B cell (primary cell): ENCODE measurements around the gene TSPAN9. TPM values are rescaled to one million over a fixed set of nuclear protein-coding genes. Genes with fewer than 3 reads are reported as not detected.

Source experiments
- ATAC-seq: fragments of 200-7000 bp; cut with Tn5 transposase; one replicate; pipeline ENCODE4 v1.10.0; 2021; ENCODE audit warnings: low read depth, mild to moderate bottlenecking, moderate number of reproducible peaks, moderate library complexity
- CTCF ChIA-PET: fragments of 350-600 bp; sonication (Branson Sonifier 250); formaldehyde crosslinking; loops from one replicate; lab custom pipeline; 2021; ENCODE audit warnings: antibody characterized with exemption, inconsistent platforms; lab: Charles Lee
- POLR2A ChIA-PET: fragments of 350-600 bp; sonication (Branson Sonifier 250); formaldehyde crosslinking; loops from one replicate; lab custom pipeline; 2021; ENCODE audit warnings: antibody characterized with exemption; lab: Charles Lee
- DNase-seq: peaks from one replicate; pipeline ENCODE4 v3.0.0; 2013
- H2AFZ ChIP-seq: 2 replicates; pipeline ENCODE4 v1.6.1; 2012; ENCODE audit warnings: mild to moderate bottlenecking, low read depth, low read length; ENCODE audit not compliant: insufficient read depth, poor library complexity, severe bottlenecking
- H3K27ac ChIP-seq, 2 donors: 1 replicate in 1 of 2; 2 replicates in 1 of 2; pipeline ENCODE4 v1.5.1; 2012 to 2013; ENCODE audit warnings: low read length in 2 of 2, mild to moderate bottlenecking in 2 of 2, moderate library complexity in 1 of 2
- H3K27me3 ChIP-seq, 4 experiments: fragments of 200-600 bp in 1 of 4; sonication (generic) in 1 of 4; replicated peaks in 1 of 4; 1 replicate in 2 of 4; 2 replicates in 2 of 4; pipeline versions ENCODE4 v1.6.1 to v1.7.0; 2013 to 2016; ENCODE audit warnings: low read length in 3 of 4, mild to moderate bottlenecking in 2 of 4, mixed read lengths in 1 of 4, moderate library complexity in 1 of 4; ENCODE audit not compliant: insufficient read depth in 4 of 4, control insufficient read depth in 3 of 4; ENCODE audit errors: control extremely low read depth in 1 of 4
- H3K36me3 ChIP-seq, 2 experiments: replicated peaks in 1 of 2; 1 replicate in 1 of 2; 2 replicates in 1 of 2; pipeline versions ENCODE4 v1.6.1 to v1.7.1; 2013; ENCODE audit warnings: low read length in 1 of 2; ENCODE audit not compliant: insufficient read depth in 2 of 2, control insufficient read depth in 1 of 2; ENCODE audit errors: control extremely low read depth in 1 of 2, extremely low read depth in 1 of 2
- H3K4me1 ChIP-seq, 2 donors: fragments of 200-600 bp in 1 of 2; sonication (generic) in 1 of 2; 1 replicate in 1 of 2; 2 replicates in 1 of 2; pipeline versions ENCODE4 v1.5.1 to v1.6.1; 2013 to 2017; ENCODE audit warnings: low read length in 2 of 2; ENCODE audit not compliant: control insufficient read depth in 2 of 2, insufficient read depth in 2 of 2
- H3K4me2 ChIP-seq: replicated peaks from 2 replicates; pipeline ENCODE3; 2012; ENCODE audit warnings: mild to moderate bottlenecking, low read depth, low read length; ENCODE audit not compliant: poor library complexity, severe bottlenecking
- H3K4me3 ChIP-seq, 5 experiments: fragments of 200-600 bp in 1 of 5; sonication (generic) in 1 of 5; 1 replicate in 3 of 5; 2 replicates in 2 of 5; pipeline versions ENCODE4 v1.5.1 to v1.7.0; 2011 to 2016; ENCODE audit warnings: low read length in 4 of 5, mild to moderate bottlenecking in 4 of 5, low read depth in 2 of 5, control low read depth in 1 of 5, moderate library complexity in 1 of 5; ENCODE audit not compliant: insufficient read depth in 1 of 5; ENCODE audit errors: control extremely low read depth in 1 of 5, extremely low read depth in 1 of 5
- H3K79me2 ChIP-seq: fragments of 200-600 bp; sonication (generic); one replicate; pipeline ENCODE4 v1.6.0; 2016; ENCODE audit warnings: low read length; ENCODE audit not compliant: control insufficient read depth, insufficient read depth
- H3K9ac ChIP-seq: fragments of 200-600 bp; sonication (generic); 2 replicates; pipeline ENCODE4 v1.6.1; 2017; ENCODE audit warnings: mild to moderate bottlenecking, low read length, moderate library complexity
- H3K9me3 ChIP-seq, 3 donors: one replicate each; pipeline versions ENCODE4 v1.6.1 to v1.7.1; 2013; ENCODE audit warnings: low read length in 2 of 3; ENCODE audit not compliant: control insufficient read depth in 2 of 3, insufficient read depth in 1 of 3; ENCODE audit errors: control extremely low read depth in 1 of 3
- H4K20me1 ChIP-seq: 2 replicates; pipeline ENCODE4 v1.6.0; 2012; ENCODE audit warnings: mild to moderate bottlenecking, low read length; ENCODE audit not compliant: insufficient read depth, control insufficient read depth, poor library complexity, severe bottlenecking
- H3K27ac Mint-ChIP-seq: one replicate; pipeline ENCODE4 v1.8.0; 2021; ENCODE audit warnings: mixed read lengths
- H3K27me3 Mint-ChIP-seq: one replicate; pipeline ENCODE4 v1.8.0; 2021; ENCODE audit warnings: mixed read lengths
- H3K4me1 Mint-ChIP-seq: one replicate; pipeline ENCODE4 v1.8.0; 2021; ENCODE audit warnings: mixed read lengths
- H3K4me3 Mint-ChIP-seq: one replicate; pipeline ENCODE4 v1.8.0; 2021; ENCODE audit warnings: mixed read lengths
- H3K9me3 Mint-ChIP-seq: one replicate; pipeline ENCODE4 v1.8.0; 2022; ENCODE audit warnings: mixed read lengths; ENCODE audit not compliant: insufficient read depth
- EZH2 ChIP-seq: IDR thresholded peaks from 2 replicates; pipeline ENCODE4 v1.6.1; 2012; ENCODE audit warnings: borderline replicate concordance, low read depth, mild to moderate bottlenecking, moderate library complexity, low read length; ENCODE audit not compliant: insufficient read depth, poor library complexity, severe bottlenecking
- WGBS: methylation state at CpG from one replicate; pipeline ENCODE4 v1.1.5; 2013; ENCODE audit warnings: missing lambda C conversion rate; ENCODE audit not compliant: insufficient coverage; 5-methylcytosine and 5-hydroxymethylcytosine counted together
- intact Hi-C: fragments of 100-400 bp; cut with micrococcal nuclease; formaldehyde crosslinking; loops from one replicate; pipeline ENCODE4 v1.10.0; 2022
- polyA plus RNA-seq: library from polyadenylated mRNA; depleted of rRNA; stranded (reverse); fragments of >200 nt; gene quantifications from 2 replicates; pipeline ENCODE4 v1.2.3, GENCODE V29; 2012
- total RNA-seq, 2 donors: library from RNA; stranded (reverse); fragments of 120-200 nt in 1 of 2; gene quantifications; 1 replicate in 1 of 2; 2 replicates in 1 of 2; pipeline versions ENCODE4 v1.2.3 to v1.2.4, GENCODE V29; 2013 to 2022
- TF ChIP-seq, protein P1 (sequence below): fragments of 200-600 bp; IDR thresholded peaks from one replicate; pipeline ENCODE4 v1.8.0; 2022; ENCODE audit warnings: antibody characterized with exemption, mild to moderate bottlenecking

TSPAN9 gene
- total and polyA plus RNA-seq, 2 donors (not counting 1 experiment from before 2014, with no cell fraction given): 0.15 to 0.37 TPM

DNA sequence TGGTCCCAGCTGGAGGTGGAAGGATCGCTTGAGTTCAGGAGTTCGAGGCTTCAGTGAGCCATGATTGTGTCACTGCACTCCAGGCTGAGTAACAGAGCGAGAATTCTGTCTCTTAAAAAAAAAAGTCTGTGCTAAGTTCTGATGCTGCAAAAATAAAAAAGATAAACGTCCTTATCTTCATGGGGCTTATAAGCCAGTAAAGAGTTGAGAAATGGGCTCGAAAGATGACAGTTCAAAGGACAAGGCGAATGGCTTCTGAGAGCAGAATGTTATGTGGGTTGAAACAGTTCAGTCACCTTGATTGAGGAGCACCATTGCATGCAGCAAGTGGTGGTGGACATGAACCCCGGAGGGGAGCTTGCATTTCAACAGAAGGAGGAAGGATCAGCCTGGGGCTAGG is 4.7 kb downstream of the TSPAN9 start:
- H3K27me3 ChIP-seq: peaks cover 0 to 7% (median 3%) of the 10 kb centered on the region in 4 experiments
- 70% methylated on average over 5 of the region's 7 CpGs for WGBS
- no peak overlapping the region for H3K27ac ChIP-seq
- Mint-ChIP-seq H3K4me1 (peaks cover 7% of the 10 kb centered on the region), H3K27ac (no peak overlapping the region), H3K27me3 (peaks cover 5% of the 10 kb centered on the region), H3K4me3 (no peak overlapping the region), H3K9me3 (no peaks in the 10 kb centered on the region)
- no peak for DNase-seq
- intact Hi-C loops: no loop called here
- H3K4me2 ChIP-seq: no peak overlapping the region
- no peak overlapping the region for H3K4me3 ChIP-seq
- no peaks in the 10 kb centered on the region for H4K20me1 ChIP-seq
- TF ChIP-seq, protein P1, sequence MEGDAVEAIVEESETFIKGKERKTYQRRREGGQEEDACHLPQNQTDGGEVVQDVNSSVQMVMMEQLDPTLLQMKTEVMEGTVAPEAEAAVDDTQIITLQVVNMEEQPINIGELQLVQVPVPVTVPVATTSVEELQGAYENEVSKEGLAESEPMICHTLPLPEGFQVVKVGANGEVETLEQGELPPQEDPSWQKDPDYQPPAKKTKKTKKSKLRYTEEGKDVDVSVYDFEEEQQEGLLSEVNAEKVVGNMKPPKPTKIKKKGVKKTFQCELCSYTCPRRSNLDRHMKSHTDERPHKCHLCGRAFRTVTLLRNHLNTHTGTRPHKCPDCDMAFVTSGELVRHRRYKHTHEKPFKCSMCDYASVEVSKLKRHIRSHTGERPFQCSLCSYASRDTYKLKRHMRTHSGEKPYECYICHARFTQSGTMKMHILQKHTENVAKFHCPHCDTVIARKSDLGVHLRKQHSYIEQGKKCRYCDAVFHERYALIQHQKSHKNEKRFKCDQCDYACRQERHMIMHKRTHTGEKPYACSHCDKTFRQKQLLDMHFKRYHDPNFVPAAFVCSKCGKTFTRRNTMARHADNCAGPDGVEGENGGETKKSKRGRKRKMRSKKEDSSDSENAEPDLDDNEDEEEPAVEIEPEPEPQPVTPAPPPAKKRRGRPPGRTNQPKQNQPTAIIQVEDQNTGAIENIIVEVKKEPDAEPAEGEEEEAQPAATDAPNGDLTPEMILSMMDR: no peak
- no peak for TF ChIP-seq EZH2
- no peaks in the 10 kb centered on the region for H3K36me3 ChIP-seq
- H3K4me1 ChIP-seq: peaks cover 6 to 7% of the 10 kb centered on the region in 2 donors
- CTCF ChIA-PET: no interaction called here
- no peak overlapping the region for H2AFZ ChIP-seq
- no peak overlapping the region for H3K9ac ChIP-seq
- POLR2A ChIA-PET: no interaction called here
- H3K9me3 ChIP-seq: peaks cover 0 to 3% (median 0%) of the 10 kb centered on the region in 3 donors
- H3K79me2 ChIP-seq: no peaks in the 10 kb centered on the region
- ATAC-seq: no peak

DNA sequence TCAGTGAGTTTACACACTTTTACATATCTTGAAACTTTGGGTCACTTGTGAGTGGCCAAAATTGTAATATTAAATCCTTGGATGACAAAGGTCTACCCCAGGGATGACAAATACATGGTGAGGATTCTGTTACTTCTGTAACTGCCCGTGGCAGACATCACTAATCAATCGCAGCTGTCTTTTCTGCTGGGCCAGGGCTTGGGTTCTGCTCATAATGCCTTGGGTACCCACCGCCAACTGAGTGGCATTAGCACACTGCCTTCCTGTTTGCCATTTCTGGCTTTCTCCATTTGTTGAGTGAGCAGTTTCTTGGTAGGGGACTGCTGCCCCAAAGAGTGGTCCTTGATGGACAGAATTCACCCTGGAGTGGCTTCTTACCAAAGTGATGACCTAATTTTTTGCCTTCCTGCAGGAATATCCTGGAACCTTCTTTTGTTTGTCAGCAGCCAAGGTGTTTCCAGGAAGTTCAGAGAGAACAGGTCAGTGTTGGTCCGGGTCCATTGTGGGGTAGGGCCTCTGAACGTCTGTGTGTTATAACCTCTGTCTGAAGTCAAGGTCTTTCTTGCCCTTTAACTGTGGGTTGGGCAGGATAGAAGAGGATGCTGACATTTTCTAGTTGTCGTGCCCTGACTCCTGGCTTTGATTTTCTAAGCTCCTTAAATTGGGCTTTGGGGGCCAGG is 6.2 kb downstream of the TSPAN9 start:
- H3K9me3 Mint-ChIP-seq: no peaks in the 10 kb centered on the region
- no peak for TF ChIP-seq EZH2
- TF ChIP-seq, protein P1: no peak
- H4K20me1 ChIP-seq: no peaks in the 10 kb centered on the region
- no peak overlapping the region for H3K9ac ChIP-seq
- ATAC-seq (no peak), DNase-seq (no peak)
- H2AFZ ChIP-seq: no peak overlapping the region
- ChIA-PET POLR2A (no interaction called here), CTCF (no interaction called here)
- no peak overlapping the region for H3K4me3 ChIP-seq
- no peak overlapping the region for H3K27ac Mint-ChIP-seq
- 85% methylated on average over 5 of the region's 6 CpGs for WGBS
- H3K27me3 ChIP-seq: no peaks in the 10 kb centered on the region
- no peak overlapping the region for H3K4me3 Mint-ChIP-seq
- intact Hi-C loops: no loop called here
- H3K4me2 ChIP-seq: no peak overlapping the region
- H3K79me2 ChIP-seq: no peaks in the 10 kb centered on the region
- no peak overlapping the region for H3K27ac ChIP-seq
- H3K36me3 ChIP-seq: no peaks in the 10 kb centered on the region
- no peaks in the 10 kb centered on the region for H3K4me1 Mint-ChIP-seq
- no peaks in the 10 kb centered on the region for H3K4me1 ChIP-seq
- H3K9me3 ChIP-seq: peaks cover 0 to 3% (median 0%) of the 10 kb centered on the region in 3 donors
- peaks cover 2% of the 10 kb centered on the region for H3K27me3 Mint-ChIP-seq
